HCT116 (cell line): ENCODE measurements around the gene JAG1. TPM values are rescaled to one million over a fixed set of nuclear protein-coding genes. Genes with fewer than 3 reads are reported as not detected.

Experiments used
- ATAC-seq: fragments of 200-7000 bp; cut with Tn5 transposase; 2 replicates; pipeline ENCODE4 v1.9.1; 2020; ENCODE audit warnings: mild to moderate bottlenecking, moderate library complexity
- BruUV-seq: library from RNA; stranded (reverse); fragments of 400-500 nt; replicated peaks from 2 replicates; lab custom pipeline; 2021; lab: Mats Ljungman, UMichigan
- CTCF ChIA-PET: fragments of 300-600 bp; sonication (Branson Sonifier 250); formaldehyde crosslinking; loops from one replicate; lab custom pipeline; 2021; ENCODE audit warnings: antibody characterized with exemption; lab: Charles Lee
- POLR2A ChIA-PET: fragments of 300-600, 350-600 bp; sonication (Branson Sonifier 250); formaldehyde crosslinking; loops from one replicate; lab custom pipeline; 2021; ENCODE audit warnings: antibody characterized with exemption; lab: Charles Lee
- RAD21 ChIA-PET, 2 experiments: fragments of 300-600 bp; sonication (Branson Sonifier 250); formaldehyde crosslinking; loops; one replicate each; lab custom pipeline; 2023; ENCODE audit warnings: low total read pairs in 2 of 2; ENCODE audit not compliant: uncharacterized antibody in 2 of 2, unreplicated experiment in 2 of 2, low non-redundant PET in 1 of 2; lab: Charles Lee
- DNase-seq: peaks from one replicate; pipeline ENCODE4 v3.0.0-alpha.2; 2010; ENCODE audit warnings: low read depth, low spot score
- H2AFZ ChIP-seq: fragments of 200-600 bp; shearing (Covaris generic), sonication (generic); 2 replicates; pipeline ENCODE4 v1.6.1; 2017; ENCODE audit warnings: low read depth, mixed run types, mixed read lengths, antibody characterized with exemption, low read length; ENCODE audit not compliant: poor library complexity, severe bottlenecking
- H3K27ac ChIP-seq: 2 replicates; pipeline ENCODE4 v1.5.1; 2012; ENCODE audit warnings: low read depth, low read length
- H3K27me3 ChIP-seq: fragments of 200-600 bp; sonication (generic); 2 replicates; pipeline ENCODE4 v1.6.1; 2016; ENCODE audit warnings: mixed run types, low read length, mixed read lengths; ENCODE audit not compliant: insufficient read depth
- H3K36me3 ChIP-seq, 2 experiments: fragments of 200-500 bp in 1 of 2; fragments of 200-600 bp in 1 of 2; sonication (Bioruptor generic) in 1 of 2; sonication (generic) in 1 of 2; 2 replicates each; pipeline versions ENCODE4 v1.5.1 to v1.6.1; 2014 to 2016; ENCODE audit warnings: low read length in 2 of 2, inconsistent platforms in 1 of 2, mixed read lengths in 1 of 2, mixed run types in 1 of 2; ENCODE audit not compliant: insufficient read depth in 2 of 2, control insufficient read depth in 1 of 2
- H3K4me1 ChIP-seq, 2 experiments: fragments of 200-600 bp in 1 of 2; sonication (generic) in 1 of 2; 2 replicates each; pipeline versions ENCODE4 v1.5.1 to v1.6.1; 2012 to 2017; ENCODE audit warnings: low read length in 2 of 2, inconsistent platforms in 1 of 2, mild to moderate bottlenecking in 1 of 2, mixed read lengths in 1 of 2, mixed run types in 1 of 2, moderate library complexity in 1 of 2; ENCODE audit not compliant: insufficient read depth in 2 of 2, control insufficient read depth in 1 of 2
- H3K4me2 ChIP-seq: fragments of 200-600 bp; sonication (generic); 2 replicates; pipeline ENCODE4 v1.6.1; 2017; ENCODE audit warnings: mixed run types, low read length, mixed read lengths
- H3K4me3 ChIP-seq, 2 experiments: fragments of 200-600 bp in 1 of 2; sonication (generic) in 1 of 2; replicated peaks in 1 of 2; 2 replicates each; pipeline ENCODE4 v1.5.1; 2011 to 2016; ENCODE audit warnings: low read length in 2 of 2, control low read depth in 1 of 2, low read depth in 1 of 2, mild to moderate bottlenecking in 1 of 2, mixed read lengths in 1 of 2, mixed run types in 1 of 2
- H3K79me2 ChIP-seq: fragments of 200-600 bp; sonication (generic); 2 replicates; pipeline ENCODE4 v1.6.1; 2017; ENCODE audit warnings: mild to moderate bottlenecking, mixed run types, low read length, moderate library complexity, mixed read lengths; ENCODE audit not compliant: insufficient read depth
- H3K9ac ChIP-seq: fragments of 200-600 bp; sonication (generic); 2 replicates; pipeline ENCODE4 v1.6.1; 2016; ENCODE audit warnings: low read length, mixed read lengths
- H3K9me2 ChIP-seq: fragments of 200-600 bp; sonication (generic), shearing (Covaris generic); 2 replicates; pipeline ENCODE4 v1.6.1; 2017; ENCODE audit warnings: mixed run types, mild to moderate bottlenecking, moderate library complexity; ENCODE audit not compliant: insufficient read depth
- H3K9me3 ChIP-seq, 2 experiments: fragments of 200-500 bp in 1 of 2; fragments of 200-600 bp in 1 of 2; sonication (Bioruptor generic) in 1 of 2; sonication (generic) in 1 of 2; 2 replicates each; pipeline ENCODE4 v1.6.1; 2014 to 2017; ENCODE audit warnings: low read length in 2 of 2, mixed read lengths in 2 of 2, inconsistent platforms in 1 of 2, low read depth in 1 of 2, mild to moderate bottlenecking in 1 of 2, mixed run types in 1 of 2, moderate library complexity in 1 of 2; ENCODE audit not compliant: control insufficient read depth in 1 of 2, insufficient read depth in 1 of 2
- H4K20me1 ChIP-seq: fragments of 200-600 bp; sonication (generic), shearing (Covaris generic); 2 replicates; pipeline ENCODE4 v1.6.1; 2017; ENCODE audit warnings: mixed run types, mild to moderate bottlenecking, moderate library complexity; ENCODE audit not compliant: insufficient read depth
- CBX3 ChIP-seq: IDR thresholded peaks from 2 replicates; pipeline ENCODE4 v1.6.1; 2012; ENCODE audit warnings: low read depth
- CTCF ChIP-seq, 3 experiments: fragments of 200-600 bp in 1 of 3; sonication (generic) in 1 of 3; IDR thresholded peaks in 2 of 3; conservative IDR thresholded peaks in 1 of 3; 2 replicates each; pipeline ENCODE4 v1.5.1; 2012 to 2017; ENCODE audit warnings: low read depth in 2 of 3, low read length in 2 of 3, antibody characterized with exemption in 1 of 3, borderline replicate concordance in 1 of 3, control low read depth in 1 of 3, mild to moderate bottlenecking in 1 of 3, mixed read lengths in 1 of 3, mixed run types in 1 of 3, moderate library complexity in 1 of 3; ENCODE audit not compliant: insufficient read depth in 1 of 3
- EGR1 ChIP-seq: IDR thresholded peaks from 2 replicates; pipeline ENCODE4 v1.6.1; 2012; ENCODE audit warnings: low read depth
- EZH2 ChIP-seq: fragments of 200-600 bp; sonication (generic); IDR thresholded peaks from 2 replicates; pipeline ENCODE4 v1.6.1; 2017; ENCODE audit warnings: antibody characterized with exemption, mixed run types
- EZH2phosphoT487 ChIP-seq: fragments of 200-600 bp; IDR thresholded peaks from 2 replicates; pipeline ENCODE4 v1.6.1; 2018; ENCODE audit warnings: antibody characterized with exemption, borderline replicate concordance
- FOSL1 ChIP-seq: IDR thresholded peaks from 2 replicates; pipeline ENCODE4 v1.6.1; 2012; ENCODE audit warnings: low read depth
- JUND ChIP-seq: IDR thresholded peaks from 2 replicates; pipeline ENCODE4 v1.6.1; 2012
- POLR2AphosphoS5 ChIP-seq: IDR thresholded peaks from 2 replicates; pipeline ENCODE4 v1.6.1; 2011; ENCODE audit warnings: mild to moderate bottlenecking, low read depth, low read length, moderate library complexity
- RAD21 ChIP-seq: IDR thresholded peaks from 2 replicates; pipeline ENCODE4 v1.6.1; 2012; ENCODE audit warnings: low read depth, mild to moderate bottlenecking
- SRF ChIP-seq: IDR thresholded peaks from 2 replicates; pipeline ENCODE4 v1.6.1; 2012; ENCODE audit warnings: low read depth
- TCF7L2 ChIP-seq: IDR thresholded peaks from 2 replicates; pipeline ENCODE4 v1.7.0; 2011; ENCODE audit warnings: borderline replicate concordance, inconsistent platforms; ENCODE audit not compliant: insufficient read depth, insufficient read length; ENCODE audit errors: extremely low read depth
- YY1 ChIP-seq: IDR thresholded peaks from 2 replicates; pipeline ENCODE4 v1.6.1; 2011; ENCODE audit warnings: low read length, low read depth, moderate library complexity, mild to moderate bottlenecking; ENCODE audit not compliant: insufficient replicate concordance; ENCODE audit errors: extremely low read depth
- ZBTB33 ChIP-seq: IDR thresholded peaks from 2 replicates; pipeline ENCODE4 v1.6.1; 2011; ENCODE audit warnings: mild to moderate bottlenecking, low read length, moderate library complexity; ENCODE audit not compliant: insufficient replicate concordance; ENCODE audit errors: extremely low read depth
- ZFX ChIP-seq: fragments of 450-650 bp; IDR thresholded peaks from 2 replicates; pipeline ENCODE4 v1.6.1; 2017
- intact Hi-C: fragments of 100-400 bp; cut with micrococcal nuclease; formaldehyde crosslinking; loops from 2 replicates; pipeline ENCODE4 v1.10.0; 2022
- total RNA-seq: library from RNA; stranded (reverse); gene quantifications from one replicate; pipeline ENCODE4 v1.2.1, GENCODE V29; 2021; ENCODE audit not compliant: unreplicated experiment

JAG1 gene
- total RNA-seq, 1 experiment from 2014 or later, result 31.9 TPM

DNA sequence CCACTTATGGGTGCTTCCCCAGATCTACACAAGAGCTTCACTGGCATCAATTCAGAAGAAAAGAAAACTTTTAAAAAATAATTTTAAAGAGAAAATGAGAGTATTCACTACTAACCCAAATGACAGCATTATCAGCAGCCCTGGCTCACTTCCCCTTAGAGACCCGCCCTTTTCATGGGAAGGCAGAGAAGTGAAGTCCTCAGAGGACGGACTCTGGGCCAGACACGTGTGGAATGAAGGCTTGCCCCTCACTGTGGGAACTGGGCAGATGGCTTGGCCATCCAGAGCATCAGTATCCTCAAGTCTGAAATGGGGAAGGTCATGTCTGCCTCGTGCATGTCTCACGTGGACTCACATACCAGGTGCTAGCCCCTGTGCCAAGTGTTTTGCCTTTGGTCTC lies 63.5 kb downstream of the JAG1 start:
- intact Hi-C loops, result no loop called here
- CTCF ChIA-PET, result no interaction called here
- RAD21 ChIA-PET, result no interaction called here
- ATAC-seq (no peak), DNase-seq (no peak)
- H3K4me2 ChIP-seq, result no peak overlapping the region
- H2AFZ ChIP-seq, result no peak overlapping the region
- POLR2A ChIA-PET, result no interaction called here
- no peaks in the 10 kb centered on the region for H4K20me1 ChIP-seq
- H3K9me2 ChIP-seq, result no peaks in the 10 kb centered on the region
- no peak overlapping the region for H3K27ac ChIP-seq
- no peaks in the 10 kb centered on the region for H3K79me2 ChIP-seq
- H3K9ac ChIP-seq, result no peak overlapping the region
- no peaks in the 10 kb centered on the region for H3K9me3 ChIP-seq
- H3K4me1 ChIP-seq, result peaks cover 0 to 2% of the 10 kb centered on the region in 2 experiments; a peak in 2 of 4 replicates
- no peak overlapping the region for H3K4me3 ChIP-seq
- no TSS peak for BruUV-seq
- no peaks in the 10 kb centered on the region for H3K27me3 ChIP-seq
- H3K36me3 ChIP-seq, result no peaks in the 10 kb centered on the region
- TF ChIP-seq ZFX (no peak), RAD21 (no peak), EGR1 (no peak), EZH2phosphoT487 (no peak), JUND (no peak), FOSL1 (no peak), ZBTB33 (no peak), EZH2 (no peak), YY1 (no peak), TCF7L2 (no peak), CTCF (IDR thresholded peaks at IDR 0.05 in 2 of 3, conservative IDR thresholded peaks at IDR 0.05 in 1 of 3; ENCODE audit: borderline replicate concordance in 1 of 3, insufficient read depth in 1 of 3, low read depth in 2 of 3, low read length in 2 of 3) (no peak), CBX3 (no peak), POLR2AphosphoS5 (no peak), SRF (no peak)
